Posterior cingulate gyrus (tissue), 11 donors: ENCODE results near the gene PNCK.

Experiments used
- DNase-seq, 10 donors: peaks; one replicate each; pipeline versions ENCODE4 v3.0.0 to v3.0.0-alpha.2; 2020 to 2021; ENCODE audit warnings: mixed read lengths in 3 of 10
- intact Hi-C: fragments of 100-400 bp; cut with DNase I; formaldehyde crosslinking; loops from one replicate; pipeline ENCODE4 v1.15.1; 2023

PNCK gene

DNA sequence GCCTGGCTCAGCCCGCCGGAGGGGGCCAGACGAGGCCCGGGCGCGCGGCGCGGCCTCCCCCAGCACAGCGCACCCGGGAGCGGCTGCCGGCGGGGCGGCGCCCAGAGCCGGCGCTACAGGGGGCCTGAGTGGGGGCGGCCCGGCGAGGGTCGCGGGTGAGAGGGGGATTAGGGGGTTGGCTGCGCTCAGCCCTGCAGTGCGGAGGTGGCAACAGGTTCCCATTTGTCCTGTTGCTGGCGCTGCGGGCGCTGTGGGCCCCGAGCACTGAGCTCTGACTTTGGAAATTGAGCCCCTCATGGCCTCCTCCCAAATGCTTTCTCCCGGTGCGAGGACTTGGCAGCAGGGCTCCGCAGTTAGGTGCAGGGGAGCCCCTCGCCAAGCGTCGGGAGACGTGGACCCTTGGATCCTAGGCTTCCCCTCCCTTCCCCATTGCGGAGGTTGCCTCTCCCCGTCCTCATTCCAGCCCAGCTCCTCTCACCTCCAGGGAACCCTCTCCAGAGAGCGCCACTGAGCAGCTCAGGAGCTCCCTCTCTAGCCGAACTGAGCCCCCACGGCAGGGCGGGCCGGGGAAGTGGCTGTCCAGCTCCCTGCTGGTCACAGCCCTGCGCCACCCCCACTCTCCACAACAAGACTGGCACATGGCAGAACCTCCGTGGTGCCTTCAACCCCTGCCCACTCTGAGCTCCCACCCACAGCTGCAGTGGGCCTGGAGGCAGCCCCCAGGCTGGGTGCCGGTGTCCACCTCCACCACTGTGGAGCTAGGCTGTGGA lies 29.1 kb downstream of the PNCK start:
- DNase-seq, result peak in 4 of 10 donors; percentile 8 to 79 (median 46)
- intact Hi-C loops, result no loop called here

- intact Hi-C loops, result no loop called here
- DNase-seq, result peak in 5 of 10 donors; percentile 16 to 86 (median 60)
Measured at GRCh38 chrX:153643431-153644351, 29.9 kb downstream of the PNCK start.

- peak in 2 of 10 donors; percentile 12 to 67 for DNase-seq
- intact Hi-C loops, result no loop called here
Measured at GRCh38 chrX:153642655-153643430, 30.8 kb downstream of the PNCK start.

- peak in 3 of 10 donors; percentile 10 to 84 (median 19) for DNase-seq
Measured at GRCh38 chrX:153642051-153642654, 31.5 kb downstream of the PNCK start.

GRCh38 chrX:153641627-153642026 lies 32.0 kb downstream of the PNCK start:
- intact Hi-C loops, result no loop called here
- peak in 1 of 10 donors; percentile 66 for DNase-seq

More at GRCh38 chrX:153642051-153642654, 31.5 kb downstream of the PNCK start:
- intact Hi-C loops, result no loop called here

DNA sequence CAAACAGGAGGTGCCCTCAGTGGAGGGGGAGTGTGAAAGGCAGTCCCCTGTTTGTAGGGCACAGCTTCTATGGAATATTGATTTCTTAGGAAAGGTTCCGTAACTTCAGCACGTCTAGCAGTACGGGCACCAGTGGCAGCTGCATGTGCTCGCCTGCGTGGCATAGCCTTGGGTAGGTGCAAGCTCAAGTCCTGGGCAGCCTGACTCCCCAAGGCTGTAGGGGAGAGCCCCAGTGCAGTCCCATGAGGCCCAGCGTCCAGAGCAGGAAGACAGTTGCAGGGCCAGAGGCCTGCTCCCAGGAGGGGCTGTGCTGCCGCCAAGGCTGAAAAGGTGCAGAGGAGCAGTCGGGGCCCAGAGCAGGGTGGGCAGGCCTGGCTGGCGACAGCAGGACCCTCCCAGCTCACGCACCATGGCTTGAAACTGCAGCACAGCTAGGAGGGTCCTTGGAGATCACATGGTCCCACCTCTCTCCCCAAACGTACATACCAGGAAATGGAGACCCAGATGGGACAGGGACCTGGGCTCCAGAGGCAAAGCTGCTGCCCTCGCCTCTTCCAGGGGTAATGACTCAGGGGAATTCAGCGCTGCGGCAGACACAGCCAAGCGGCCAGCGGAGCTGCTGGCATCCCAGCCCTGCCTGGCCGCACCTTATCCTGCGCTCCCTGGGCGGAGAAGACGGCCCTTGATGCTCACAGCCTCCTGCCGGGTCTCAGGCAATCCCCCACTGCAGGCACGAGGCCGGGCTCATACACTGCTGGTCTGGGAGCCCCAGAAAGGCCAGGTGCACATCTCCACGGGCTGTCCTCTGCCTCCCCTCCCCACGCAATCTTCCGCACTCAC lies 32.7 kb downstream of the PNCK start:
- DNase-seq, result peak in 3 of 10 donors; percentile 7 to 82 (median 70)
- intact Hi-C loops, result no loop called here

DNA sequence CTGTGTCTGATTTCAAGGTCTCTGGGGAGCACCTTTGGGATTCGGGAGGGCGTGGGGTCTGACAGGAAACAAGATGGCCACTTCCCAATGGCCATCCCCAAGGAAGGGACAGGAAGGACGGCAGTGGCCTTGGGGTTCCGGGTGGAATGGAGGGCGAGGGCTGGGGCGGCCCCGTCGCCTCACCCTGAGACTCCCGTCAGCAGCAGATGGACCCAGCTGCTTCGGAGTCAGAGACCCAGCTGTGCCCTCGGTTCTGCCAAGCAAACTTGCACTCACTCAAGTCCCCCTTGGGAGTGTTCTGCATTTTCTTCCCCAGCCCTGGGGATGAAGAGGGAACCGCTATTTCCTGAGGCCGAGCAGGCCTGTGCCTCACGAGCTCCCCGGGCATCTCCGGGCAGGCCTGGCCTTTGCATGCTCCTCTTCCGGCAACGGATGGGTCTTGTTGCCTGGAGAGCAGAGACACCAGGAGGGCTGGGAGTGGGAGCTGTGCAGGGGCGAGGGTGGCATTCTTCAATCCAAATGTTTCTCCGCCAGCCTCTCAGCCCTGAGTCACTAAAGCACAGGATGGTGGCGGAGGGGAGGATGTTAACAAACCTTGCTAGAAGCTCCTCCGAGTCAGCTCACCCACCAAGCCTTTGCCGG lies 33.4 kb downstream of the PNCK start:
- intact Hi-C loops, result no loop called here
- DNase-seq, result peak in 3 of 10 donors; percentile 7 to 84 (median 78)

- DNase-seq, result peak in 2 of 10 donors; percentile 11 to 69
- intact Hi-C loops, result no loop called here
Measured at GRCh38 chrX:153639177-153640044, 34.2 kb downstream of the PNCK start.

DNA sequence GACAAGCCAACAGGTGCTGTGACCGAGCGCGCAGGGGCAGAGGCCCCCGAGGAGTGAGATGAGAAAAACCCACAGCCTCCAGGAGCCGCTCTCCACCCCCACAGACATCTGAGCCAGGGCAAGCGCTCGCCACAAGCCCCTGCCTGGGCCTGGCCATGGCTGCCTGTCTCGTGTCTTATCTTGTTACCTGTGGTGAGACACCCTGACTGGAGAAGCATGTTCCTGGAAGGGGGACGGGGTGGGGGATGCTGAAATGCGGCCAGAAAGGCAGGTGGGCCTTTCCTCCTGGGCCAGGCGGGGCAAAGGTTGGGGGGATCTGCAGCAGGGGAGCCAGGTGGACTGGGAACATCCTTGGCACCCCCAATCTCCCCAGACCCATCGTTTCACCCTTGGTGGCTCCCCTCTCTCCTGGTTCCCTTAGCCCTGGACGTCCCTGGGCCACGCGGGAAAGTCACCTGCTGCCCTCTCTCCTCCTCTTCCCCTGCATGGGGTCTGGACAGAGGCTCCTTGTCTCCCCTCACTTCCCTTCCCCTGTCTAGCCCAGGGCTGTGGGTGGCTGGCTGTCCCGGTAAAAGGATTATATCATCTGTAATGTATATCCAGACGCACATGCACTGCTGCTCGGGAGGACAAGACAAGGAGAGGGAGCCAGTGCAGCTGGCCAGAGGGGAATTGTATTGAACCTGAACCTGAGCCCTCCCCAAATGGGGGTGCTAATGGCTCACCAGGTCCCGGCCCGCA lies 35.0 kb downstream of the PNCK start:
- intact Hi-C loops, result no loop called here
- peak in 1 of 10 donors; percentile 77 for DNase-seq

DNA sequence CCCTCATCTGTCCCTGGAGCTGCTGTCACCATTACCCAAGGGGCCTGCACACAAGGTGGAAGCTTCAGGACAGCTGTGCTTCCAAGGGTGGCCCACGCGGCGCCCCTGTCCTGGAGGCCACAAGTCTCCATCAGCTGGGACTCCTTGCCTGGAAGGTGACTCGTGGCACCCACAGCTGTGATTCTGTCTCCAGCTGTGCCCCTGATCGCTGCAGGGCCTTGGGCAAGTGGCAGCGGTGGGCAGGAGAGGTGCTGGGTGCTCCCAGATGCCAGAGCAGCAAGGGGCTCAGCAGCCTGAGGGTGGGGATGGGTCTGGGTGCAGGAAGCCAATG lies 35.6 kb downstream of the PNCK start:
- no peak for DNase-seq
- intact Hi-C loops, result no loop called here

GRCh38 chrX:153637121-153638040 lies 36.2 kb downstream of the PNCK start:
- intact Hi-C loops, result no loop called here
- DNase-seq, result peak in 1 of 10 donors; percentile 77

DNA sequence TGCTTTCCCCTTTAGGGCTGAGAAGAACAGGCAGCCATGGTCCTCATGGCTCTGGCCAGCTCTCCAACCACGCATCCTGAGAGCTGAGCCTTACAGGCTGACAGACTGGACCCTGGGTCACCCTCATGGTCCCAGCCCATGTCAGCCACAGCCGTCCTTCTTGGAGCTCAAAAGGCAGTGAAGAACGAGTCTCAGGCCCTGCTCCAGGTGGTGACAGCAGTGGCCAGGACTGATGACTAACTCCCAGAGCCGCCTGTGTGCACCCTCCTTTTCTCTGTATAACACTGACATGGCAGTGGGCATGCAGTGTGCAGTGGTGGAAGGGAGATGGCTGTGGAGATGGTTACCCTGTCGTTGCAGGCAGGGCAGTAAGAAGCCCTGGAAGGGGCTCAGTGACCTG lies 36.9 kb downstream of the PNCK start:
- DNase-seq, result peak in 1 of 10 donors; percentile 76
- intact Hi-C loops, result no loop called here

GRCh38 chrX:153635788-153636668 lies 37.6 kb downstream of the PNCK start:
- peak in 3 of 10 donors; percentile 14 to 85 (median 80) for DNase-seq
- intact Hi-C loops, result no loop called here

DNA sequence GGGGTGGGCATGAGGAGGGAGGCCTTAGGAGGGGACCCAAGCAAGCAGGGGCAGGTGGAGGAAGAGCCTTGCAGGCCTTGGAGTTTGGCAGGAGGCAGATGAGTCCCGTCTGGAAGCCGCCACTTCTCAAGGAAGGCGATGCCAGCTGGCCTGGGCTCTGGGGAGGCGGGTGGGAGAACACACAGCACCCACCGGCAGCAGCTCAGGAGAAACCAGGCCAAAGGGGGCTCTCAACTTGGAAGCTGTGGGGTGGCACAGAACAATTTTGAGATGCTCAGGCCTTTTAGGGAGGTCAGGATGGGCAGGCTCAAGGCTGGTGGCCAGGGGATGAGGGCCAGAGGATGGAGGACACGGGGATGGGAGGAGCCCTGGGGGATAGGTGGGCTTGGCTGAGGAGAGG lies 38.2 kb downstream of the PNCK start:
- DNase-seq, result peak in 2 of 10 donors; percentile 5 to 37
- intact Hi-C loops, result no loop called here

DNA sequence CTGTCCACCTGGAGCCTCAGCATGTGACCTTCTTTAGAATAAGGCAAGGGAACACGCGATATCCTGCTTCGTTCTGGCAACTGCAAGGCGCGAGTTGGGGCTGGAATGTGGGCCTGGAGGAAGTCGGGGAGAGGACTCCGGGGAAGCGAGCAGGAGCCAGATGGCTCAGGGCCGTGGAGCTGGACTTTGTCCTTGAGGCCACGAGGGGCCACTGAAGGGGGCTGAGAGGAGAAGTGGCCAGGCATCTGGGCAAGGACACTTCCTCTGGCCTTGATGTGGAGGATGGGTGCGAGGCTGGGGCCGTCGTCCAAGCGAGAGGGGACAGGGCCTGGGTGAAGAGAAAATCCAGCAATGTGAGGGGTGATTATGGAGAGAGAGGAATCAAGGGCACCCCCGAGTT lies 38.8 kb downstream of the PNCK start:
- intact Hi-C loops, result no loop called here
- DNase-seq, result peak in 2 of 10 donors; percentile 11 to 67
